HL-60/S4 treated with phorbol 12-myristate 13-acetate at 8.2 ng/mL for 4 days and 3 days (cell line): ENCODE data around the gene SPRED3.

Experiments
- in situ Hi-C: fragments of 300-500 bp; cut with MboI; formaldehyde crosslinking; loops from 2 replicates; pipeline ENCODE4 v1.15.0; 2022; ENCODE audit warnings: low sequenced_read_pairs

Gene SPRED3

GRCh38 chr19:38389101-38389925, 816 bp downstream of the SPRED3 start:
- in situ Hi-C loops, result no loop called here

DNA sequence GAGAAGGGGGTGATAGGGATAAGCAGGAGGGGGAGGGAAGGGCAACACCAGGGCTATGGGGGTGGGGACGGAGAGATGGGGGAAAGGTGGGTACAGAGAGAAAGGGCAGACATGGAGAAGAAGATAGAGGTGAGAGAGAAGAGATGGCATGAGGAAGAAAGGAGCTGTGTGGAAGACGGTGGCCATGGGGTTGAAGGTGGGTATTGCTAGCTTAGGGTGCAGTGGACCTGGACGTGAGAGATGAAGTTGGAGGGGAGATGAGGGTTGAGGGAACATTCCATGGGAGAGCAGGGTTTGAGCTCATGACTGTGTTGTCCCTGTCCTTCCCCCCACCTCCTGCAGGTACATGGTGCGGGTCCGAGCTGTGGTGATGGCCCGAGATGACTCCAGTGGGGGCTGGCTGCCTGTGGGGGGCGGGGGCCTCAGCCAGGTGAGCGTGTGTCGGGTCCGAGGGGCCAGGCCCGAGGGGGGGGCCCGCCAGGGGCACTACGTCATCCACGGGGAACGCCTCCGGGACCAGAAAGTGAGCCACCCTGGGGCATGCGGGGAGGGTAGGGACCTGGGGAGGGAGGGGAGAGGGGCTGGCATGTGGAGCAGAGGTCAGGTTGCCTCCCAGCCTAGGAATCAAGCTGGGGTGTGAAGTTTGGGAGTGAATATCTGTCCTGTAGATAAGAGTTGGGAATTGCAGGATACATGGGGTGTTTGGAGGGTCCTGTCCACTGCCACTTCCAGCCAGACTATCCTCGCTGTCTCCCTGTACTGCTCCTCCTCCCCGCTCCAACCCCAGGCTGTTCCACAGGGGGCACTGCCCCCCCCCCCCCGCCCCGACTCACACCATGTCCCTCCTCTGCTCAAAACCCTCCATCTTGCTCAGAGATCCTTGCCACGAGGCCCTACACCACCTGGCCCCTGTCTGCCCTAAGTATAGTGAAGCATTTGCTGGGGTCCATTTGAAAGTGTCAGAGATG, 1.7 kb downstream of the SPRED3 start:
- in situ Hi-C loops, result loop anchor here (10.0 kb wide), 1 partner anchor 235 kb away; no protein-coding TSS in a partner anchor

DNA sequence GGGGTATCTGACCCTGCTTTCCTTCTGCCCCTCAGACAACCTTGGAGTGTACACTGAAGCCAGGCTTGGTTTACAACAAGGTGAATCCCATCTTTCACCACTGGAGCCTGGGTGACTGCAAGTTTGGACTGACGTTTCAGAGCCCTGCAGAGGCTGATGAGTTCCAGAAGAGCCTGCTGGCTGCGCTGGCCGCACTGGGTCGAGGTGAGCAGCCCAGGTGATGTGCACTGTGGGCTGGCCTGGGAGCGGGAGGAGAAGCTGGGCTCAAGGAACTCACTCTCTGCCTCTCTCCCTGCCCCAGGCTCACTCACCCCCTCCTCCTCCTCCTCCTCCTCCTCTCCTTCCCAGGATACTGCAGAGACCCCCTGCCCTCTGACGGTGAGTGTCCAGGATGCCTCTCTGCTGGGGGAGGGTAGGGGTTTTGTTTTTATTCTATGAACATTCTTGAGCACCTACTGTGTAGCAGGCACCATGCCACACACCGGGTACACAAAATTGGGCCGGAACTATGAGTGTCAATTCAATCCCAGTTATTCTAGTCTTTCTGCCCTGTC, 3.5 kb downstream of the SPRED3 start:
- in situ Hi-C loops, result loop anchor here (10.0 kb wide), 1 partner anchor 233 kb away; no protein-coding TSS in a partner anchor

- in situ Hi-C loops, result loop anchor here (10.0 kb wide), 1 partner anchor 232 kb away; no protein-coding TSS in a partner anchor
These were observed 4.3 kb downstream of the SPRED3 start for GRCh38 chr19:38392707-38393308.

DNA sequence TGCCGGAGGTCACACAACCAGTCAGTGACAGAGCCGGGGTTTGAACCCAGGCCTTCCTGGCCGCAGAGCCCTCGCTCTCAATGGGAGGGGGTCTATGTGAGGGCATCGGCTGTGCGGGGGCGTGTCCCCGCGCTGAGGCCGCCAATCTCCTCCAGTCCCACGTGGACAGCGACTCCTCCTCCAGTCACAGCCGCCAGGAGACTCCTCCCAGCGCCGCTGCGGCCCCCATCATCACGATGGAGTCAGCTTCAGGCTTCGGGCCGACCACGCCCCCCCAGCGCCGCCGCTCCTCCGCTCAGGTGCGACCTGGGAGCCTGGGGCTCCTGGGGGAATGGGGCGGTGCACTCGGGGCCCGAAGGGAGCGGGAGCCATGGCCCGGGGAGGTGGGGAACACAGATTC, 6.0 kb downstream of the SPRED3 start:
- in situ Hi-C loops, result loop anchor here (10.0 kb wide), 1 partner anchor 230 kb away; no protein-coding TSS in a partner anchor

GRCh38 chr19:38395381-38396114, 7.1 kb downstream of the SPRED3 start:
- in situ Hi-C loops, result loop anchor here (10.0 kb wide), 1 partner anchor 229 kb away; no protein-coding TSS in a partner anchor

GRCh38 chr19:38399081-38399480, 10.6 kb downstream of the SPRED3 start:
- in situ Hi-C loops, result loop anchor here (10.0 kb wide), 1 partner anchor 226 kb away; no protein-coding TSS in a partner anchor

- in situ Hi-C loops, result loop anchor here (10.0 kb wide), 1 partner anchor 225 kb away; no protein-coding TSS in a partner anchor
These were observed 11.0 kb downstream of the SPRED3 start for GRCh38 chr19:38399537-38399936.

DNA sequence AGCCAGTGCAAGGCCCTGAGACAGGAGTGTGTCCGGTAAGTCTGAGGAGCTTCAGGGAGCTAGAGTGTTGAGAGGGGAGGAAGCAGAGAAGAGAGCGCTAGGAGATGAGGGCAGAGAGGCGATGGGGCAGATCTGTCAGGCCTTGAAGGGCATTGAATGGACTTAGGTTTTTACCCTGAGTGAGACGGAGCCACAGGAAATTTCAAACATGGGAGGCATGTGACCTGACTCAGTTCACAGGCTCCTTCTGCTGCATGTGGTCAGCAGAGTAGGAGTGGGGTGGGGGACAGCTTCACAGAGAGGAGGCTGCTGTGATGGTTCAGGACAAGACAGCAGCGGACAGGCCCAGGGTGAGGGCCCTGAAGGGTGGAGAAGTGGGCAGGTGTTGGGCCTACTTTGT, 11.9 kb downstream of the SPRED3 start:
- in situ Hi-C loops, result loop anchor here (25.0 kb wide), 1 partner anchor 512 kb away; the partner anchor contains the start of gene CCER2

GRCh38 chr19:38401148-38401547, 12.7 kb downstream of the SPRED3 start:
- in situ Hi-C loops, result loop anchor here (25.0 kb wide), 1 partner anchor 511 kb away; the partner anchor contains the start of gene CCER2

GRCh38 chr19:38402623-38402966, 14.1 kb downstream of the SPRED3 start:
- in situ Hi-C loops, result loop anchor here (25.0 kb wide), 1 partner anchor 510 kb away; the partner anchor contains the start of gene CCER2

DNA sequence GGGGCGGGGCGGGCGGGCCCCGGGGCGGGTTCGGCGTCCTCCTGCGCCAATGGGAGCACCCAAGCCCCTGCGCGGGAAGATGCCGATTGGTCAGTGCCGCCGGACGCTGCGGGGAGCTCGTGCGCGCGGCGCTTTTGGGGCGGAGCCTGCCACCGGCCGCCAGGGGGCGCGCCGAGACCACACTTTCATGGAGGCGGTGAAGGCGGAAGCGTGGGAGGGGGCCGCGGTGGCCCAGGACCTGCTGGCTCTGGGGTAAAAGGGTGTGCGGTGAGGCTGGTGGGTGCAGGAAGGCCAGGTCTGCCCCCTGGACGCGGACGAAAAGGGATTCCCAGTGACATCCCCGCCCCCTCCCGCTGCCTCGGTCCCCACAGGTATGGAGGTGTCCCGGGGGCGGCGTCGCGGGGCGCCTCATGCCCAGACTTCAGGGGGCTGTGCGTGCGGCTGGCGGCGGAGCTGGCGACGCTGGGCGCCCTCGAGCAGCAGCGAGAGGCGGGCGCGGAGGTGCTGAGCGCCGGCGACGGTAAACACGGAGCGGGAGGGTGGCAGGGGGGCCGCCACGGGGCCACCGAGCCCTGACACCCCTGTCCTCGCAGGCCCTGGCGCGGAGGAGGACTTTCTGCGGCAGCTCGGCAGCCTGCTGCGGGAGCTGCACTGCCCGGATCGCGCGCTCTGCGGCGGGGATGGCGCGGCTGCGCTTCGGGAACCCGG, 14.6 kb downstream of the SPRED3 start, which contains the start of gene FAM98C:
TSS of gene FAM98C (plus strand) at position 127 of the 708 bp plus-strand sequence. CDS start at position 188, 61 bp downstream.
- in situ Hi-C loops, result loop anchor here (25.0 kb wide), 1 partner anchor 509 kb away; the partner anchor contains the start of gene CCER2

DNA sequence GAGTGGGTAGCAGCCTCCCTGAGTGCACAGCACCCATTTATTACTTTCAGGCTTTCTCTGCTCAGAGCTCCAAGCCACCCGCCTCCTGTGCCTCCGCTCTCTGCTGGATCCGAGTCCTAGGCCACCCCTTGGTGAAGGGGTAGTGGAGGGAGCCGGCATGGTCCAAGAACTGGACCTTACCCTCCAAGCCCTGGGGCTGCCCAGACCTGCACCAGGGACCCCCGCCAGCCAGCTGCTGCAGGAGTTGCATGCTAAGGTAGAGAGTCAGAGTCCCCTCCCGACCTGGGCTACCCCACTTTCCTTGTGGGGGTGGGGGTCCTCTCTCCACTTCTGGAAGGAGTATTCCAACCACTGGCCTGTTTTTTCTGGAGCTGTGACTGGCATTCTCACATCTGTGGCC, 16.4 kb downstream of the SPRED3 start:
- in situ Hi-C loops, result loop anchor here (25.0 kb wide), 1 partner anchor 507 kb away; the partner anchor contains the start of gene CCER2

DNA sequence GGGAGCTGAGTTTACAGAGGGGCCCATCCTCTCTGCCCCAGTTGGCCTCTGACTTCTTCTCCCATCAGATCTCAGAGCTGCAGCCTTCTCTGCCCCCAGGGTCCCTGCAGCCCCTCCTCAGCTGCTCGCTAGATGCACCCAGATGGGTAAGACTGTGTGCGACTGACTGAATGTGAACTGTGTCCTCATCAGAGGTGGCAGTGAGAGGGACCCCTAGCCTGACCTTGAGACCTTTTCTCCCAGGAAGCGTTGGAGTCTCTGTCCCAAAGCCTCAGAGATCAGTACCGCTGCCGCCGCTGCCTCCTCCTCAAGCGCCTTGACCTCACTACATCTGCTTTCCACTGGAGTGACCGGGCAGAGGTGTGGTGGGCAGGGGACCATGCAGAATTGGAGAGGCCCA, 16.8 kb downstream of the SPRED3 start:
- in situ Hi-C loops, result loop anchor here (25.0 kb wide), 1 partner anchor 507 kb away; the partner anchor contains the start of gene CCER2

DNA sequence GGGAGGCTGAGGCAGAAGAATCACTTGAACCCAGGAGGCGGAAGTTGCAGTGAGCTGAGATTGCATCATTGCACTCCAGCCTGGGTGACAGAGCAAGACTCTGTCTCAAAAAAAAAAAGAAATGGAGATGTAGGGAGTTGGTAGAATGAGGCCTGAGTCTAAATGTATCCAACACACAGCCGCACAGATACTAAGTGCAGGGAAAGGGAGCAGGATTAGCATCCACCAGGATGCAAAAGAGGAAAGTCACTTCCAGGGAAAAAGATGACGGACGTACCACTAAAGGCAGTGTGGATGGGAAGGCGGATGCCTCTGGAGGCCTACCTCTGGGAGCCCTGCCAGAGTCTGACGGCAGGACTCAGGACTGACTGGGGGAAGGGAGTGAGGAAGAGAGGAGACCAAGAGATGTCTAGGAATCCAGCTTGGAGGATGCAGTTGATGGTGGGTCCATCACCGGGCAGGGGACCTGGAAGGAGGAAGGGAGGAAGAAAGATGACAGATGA, 21.2 kb downstream of the SPRED3 start:
- in situ Hi-C loops, result loop anchor here (25.0 kb wide), 1 partner anchor 503 kb away; the partner anchor contains the start of gene CCER2

DNA sequence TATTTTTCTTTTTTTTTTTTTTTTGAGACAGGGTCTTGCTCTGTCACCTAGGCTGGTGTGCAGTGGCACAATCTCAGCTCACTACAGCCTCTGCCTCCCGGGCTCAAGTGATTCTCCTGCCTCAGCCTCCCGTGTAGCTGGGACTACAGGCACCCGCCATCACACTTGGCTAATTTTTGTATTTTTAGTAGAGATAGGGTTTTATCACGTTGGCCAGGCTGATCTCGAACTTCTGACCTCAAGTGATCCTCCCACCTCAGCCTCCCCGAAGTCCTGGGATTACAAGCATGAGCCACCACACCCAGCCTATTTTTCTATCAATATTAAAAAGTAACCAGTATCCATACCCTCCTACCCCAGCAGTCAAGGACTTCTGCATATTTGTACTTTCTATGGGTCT, 21.9 kb downstream of the SPRED3 start:
- in situ Hi-C loops, result loop anchor here (25.0 kb wide), 1 partner anchor 502 kb away; the partner anchor contains the start of gene CCER2

GRCh38 chr19:38411041-38411712, 22.7 kb downstream of the SPRED3 start:
- in situ Hi-C loops, result loop anchor here (25.0 kb wide), 1 partner anchor 501 kb away; the partner anchor contains the start of gene CCER2
